HCT116 (cell line): ENCODE results near the gene SLC44A1. TPM values are rescaled to one million over a fixed set of nuclear protein-coding genes. Genes with fewer than 3 reads are reported as not detected.

Experiments used
- ATAC-seq: fragments of 200-7000 bp; cut with Tn5 transposase; 2 replicates; pipeline ENCODE4 v1.9.1; 2020; ENCODE audit warnings: mild to moderate bottlenecking, moderate library complexity
- BruUV-seq: library from RNA; stranded (reverse); fragments of 400-500 nt; replicated peaks from 2 replicates; lab custom pipeline; 2021; lab: Mats Ljungman, UMichigan
- CTCF ChIA-PET: fragments of 300-600 bp; sonication (Branson Sonifier 250); formaldehyde crosslinking; loops from one replicate; lab custom pipeline; 2021; ENCODE audit warnings: antibody characterized with exemption; lab: Charles Lee
- POLR2A ChIA-PET: fragments of 300-600, 350-600 bp; sonication (Branson Sonifier 250); formaldehyde crosslinking; loops from one replicate; lab custom pipeline; 2021; ENCODE audit warnings: antibody characterized with exemption; lab: Charles Lee
- RAD21 ChIA-PET, 2 experiments: fragments of 300-600 bp; sonication (Branson Sonifier 250); formaldehyde crosslinking; loops; one replicate each; lab custom pipeline; 2023; ENCODE audit warnings: low total read pairs in 2 of 2; ENCODE audit not compliant: uncharacterized antibody in 2 of 2, unreplicated experiment in 2 of 2, low non-redundant PET in 1 of 2; lab: Charles Lee
- DNase-seq: peaks from one replicate; pipeline ENCODE4 v3.0.0-alpha.2; 2010; ENCODE audit warnings: low read depth, low spot score
- H2AFZ ChIP-seq: fragments of 200-600 bp; shearing (Covaris generic), sonication (generic); 2 replicates; pipeline ENCODE4 v1.6.1; 2017; ENCODE audit warnings: low read depth, mixed run types, mixed read lengths, antibody characterized with exemption, low read length; ENCODE audit not compliant: poor library complexity, severe bottlenecking
- H3K27ac ChIP-seq: 2 replicates; pipeline ENCODE4 v1.5.1; 2012; ENCODE audit warnings: low read depth, low read length
- H3K27me3 ChIP-seq: fragments of 200-600 bp; sonication (generic); 2 replicates; pipeline ENCODE4 v1.6.1; 2016; ENCODE audit warnings: mixed run types, low read length, mixed read lengths; ENCODE audit not compliant: insufficient read depth
- H3K36me3 ChIP-seq, 2 experiments: fragments of 200-500 bp in 1 of 2; fragments of 200-600 bp in 1 of 2; sonication (Bioruptor generic) in 1 of 2; sonication (generic) in 1 of 2; 2 replicates each; pipeline versions ENCODE4 v1.5.1 to v1.6.1; 2014 to 2016; ENCODE audit warnings: low read length in 2 of 2, inconsistent platforms in 1 of 2, mixed read lengths in 1 of 2, mixed run types in 1 of 2; ENCODE audit not compliant: insufficient read depth in 2 of 2, control insufficient read depth in 1 of 2
- H3K4me1 ChIP-seq, 2 experiments: fragments of 200-600 bp in 1 of 2; sonication (generic) in 1 of 2; 2 replicates each; pipeline versions ENCODE4 v1.5.1 to v1.6.1; 2012 to 2017; ENCODE audit warnings: low read length in 2 of 2, inconsistent platforms in 1 of 2, mild to moderate bottlenecking in 1 of 2, mixed read lengths in 1 of 2, mixed run types in 1 of 2, moderate library complexity in 1 of 2; ENCODE audit not compliant: insufficient read depth in 2 of 2, control insufficient read depth in 1 of 2
- H3K4me2 ChIP-seq: fragments of 200-600 bp; sonication (generic); 2 replicates; pipeline ENCODE4 v1.6.1; 2017; ENCODE audit warnings: mixed run types, low read length, mixed read lengths
- H3K4me3 ChIP-seq, 2 experiments: fragments of 200-600 bp in 1 of 2; sonication (generic) in 1 of 2; replicated peaks in 1 of 2; 2 replicates each; pipeline ENCODE4 v1.5.1; 2011 to 2016; ENCODE audit warnings: low read length in 2 of 2, control low read depth in 1 of 2, low read depth in 1 of 2, mild to moderate bottlenecking in 1 of 2, mixed read lengths in 1 of 2, mixed run types in 1 of 2
- H3K79me2 ChIP-seq: fragments of 200-600 bp; sonication (generic); 2 replicates; pipeline ENCODE4 v1.6.1; 2017; ENCODE audit warnings: mild to moderate bottlenecking, mixed run types, low read length, moderate library complexity, mixed read lengths; ENCODE audit not compliant: insufficient read depth
- H3K9ac ChIP-seq: fragments of 200-600 bp; sonication (generic); 2 replicates; pipeline ENCODE4 v1.6.1; 2016; ENCODE audit warnings: low read length, mixed read lengths
- H3K9me2 ChIP-seq: fragments of 200-600 bp; sonication (generic), shearing (Covaris generic); 2 replicates; pipeline ENCODE4 v1.6.1; 2017; ENCODE audit warnings: mixed run types, mild to moderate bottlenecking, moderate library complexity; ENCODE audit not compliant: insufficient read depth
- H3K9me3 ChIP-seq, 2 experiments: fragments of 200-500 bp in 1 of 2; fragments of 200-600 bp in 1 of 2; sonication (Bioruptor generic) in 1 of 2; sonication (generic) in 1 of 2; 2 replicates each; pipeline ENCODE4 v1.6.1; 2014 to 2017; ENCODE audit warnings: low read length in 2 of 2, mixed read lengths in 2 of 2, inconsistent platforms in 1 of 2, low read depth in 1 of 2, mild to moderate bottlenecking in 1 of 2, mixed run types in 1 of 2, moderate library complexity in 1 of 2; ENCODE audit not compliant: control insufficient read depth in 1 of 2, insufficient read depth in 1 of 2
- H4K20me1 ChIP-seq: fragments of 200-600 bp; sonication (generic), shearing (Covaris generic); 2 replicates; pipeline ENCODE4 v1.6.1; 2017; ENCODE audit warnings: mixed run types, mild to moderate bottlenecking, moderate library complexity; ENCODE audit not compliant: insufficient read depth
- CBX3 ChIP-seq: IDR thresholded peaks from 2 replicates; pipeline ENCODE4 v1.6.1; 2012; ENCODE audit warnings: low read depth
- CTCF ChIP-seq, 3 experiments: fragments of 200-600 bp in 1 of 3; sonication (generic) in 1 of 3; IDR thresholded peaks in 2 of 3; conservative IDR thresholded peaks in 1 of 3; 2 replicates each; pipeline ENCODE4 v1.5.1; 2012 to 2017; ENCODE audit warnings: low read depth in 2 of 3, low read length in 2 of 3, antibody characterized with exemption in 1 of 3, borderline replicate concordance in 1 of 3, control low read depth in 1 of 3, mild to moderate bottlenecking in 1 of 3, mixed read lengths in 1 of 3, mixed run types in 1 of 3, moderate library complexity in 1 of 3; ENCODE audit not compliant: insufficient read depth in 1 of 3
- EZH2 ChIP-seq: fragments of 200-600 bp; sonication (generic); IDR thresholded peaks from 2 replicates; pipeline ENCODE4 v1.6.1; 2017; ENCODE audit warnings: antibody characterized with exemption, mixed run types
- FOSL1 ChIP-seq: IDR thresholded peaks from 2 replicates; pipeline ENCODE4 v1.6.1; 2012; ENCODE audit warnings: low read depth
- POLR2A ChIP-seq: IDR thresholded peaks from 2 replicates; pipeline ENCODE4 v1.7.0; 2011; ENCODE audit warnings: borderline replicate concordance; ENCODE audit not compliant: insufficient read depth, insufficient read length; ENCODE audit errors: extremely low read depth
- POLR2AphosphoS5 ChIP-seq: IDR thresholded peaks from 2 replicates; pipeline ENCODE4 v1.6.1; 2011; ENCODE audit warnings: mild to moderate bottlenecking, low read depth, low read length, moderate library complexity
- TCF7L2 ChIP-seq: IDR thresholded peaks from 2 replicates; pipeline ENCODE4 v1.7.0; 2011; ENCODE audit warnings: borderline replicate concordance, inconsistent platforms; ENCODE audit not compliant: insufficient read depth, insufficient read length; ENCODE audit errors: extremely low read depth
- YY1 ChIP-seq: IDR thresholded peaks from 2 replicates; pipeline ENCODE4 v1.6.1; 2011; ENCODE audit warnings: low read length, low read depth, moderate library complexity, mild to moderate bottlenecking; ENCODE audit not compliant: insufficient replicate concordance; ENCODE audit errors: extremely low read depth
- ZBTB33 ChIP-seq: IDR thresholded peaks from 2 replicates; pipeline ENCODE4 v1.6.1; 2011; ENCODE audit warnings: mild to moderate bottlenecking, low read length, moderate library complexity; ENCODE audit not compliant: insufficient replicate concordance; ENCODE audit errors: extremely low read depth
- intact Hi-C: fragments of 100-400 bp; cut with micrococcal nuclease; formaldehyde crosslinking; loops from 2 replicates; pipeline ENCODE4 v1.10.0; 2022
- total RNA-seq: library from RNA; stranded (reverse); gene quantifications from one replicate; pipeline ENCODE4 v1.2.1, GENCODE V29; 2021; ENCODE audit not compliant: unreplicated experiment
- TF ChIP-seq, protein P1 (sequence below): IDR thresholded peaks from 2 replicates; pipeline ENCODE4 v1.6.1; 2012
- TF ChIP-seq, protein P2 (sequence below): IDR thresholded peaks from 2 replicates; pipeline ENCODE4 v1.6.1; 2012

Gene SLC44A1
- total RNA-seq, 1 experiment from 2014 or later, result 44.1 TPM

GRCh38 chr9:105468875-105469274 lies 224.4 kb downstream of the SLC44A1 start:
- BruUV-seq, result no TSS peak
- no peak overlapping the region for H3K9ac ChIP-seq
- DNase-seq (no peak), ATAC-seq (no peak)
- no peaks in the 10 kb centered on the region for H3K27me3 ChIP-seq
- ChIA-PET POLR2A (no interaction called here), CTCF (no interaction called here), RAD21 (no interaction called here)
- H2AFZ ChIP-seq, result no peak overlapping the region
- H3K4me2 ChIP-seq, result no peak overlapping the region
- H3K27ac ChIP-seq, result no peak overlapping the region
- no peak for TF ChIP-seq TCF7L2
- H3K9me2 ChIP-seq, result no peaks in the 10 kb centered on the region
- no peaks in the 10 kb centered on the region for H4K20me1 ChIP-seq
- H3K4me1 ChIP-seq, result no peaks in the 10 kb centered on the region
- H3K9me3 ChIP-seq, result no peaks in the 10 kb centered on the region
- intact Hi-C loops, result no loop called here
- H3K79me2 ChIP-seq, result no peaks in the 10 kb centered on the region
- H3K36me3 ChIP-seq, result peaks cover 4 to 17% of the 10 kb centered on the region in 2 experiments; a peak in 2 of 4 replicates
- no peak overlapping the region for H3K4me3 ChIP-seq

DNA sequence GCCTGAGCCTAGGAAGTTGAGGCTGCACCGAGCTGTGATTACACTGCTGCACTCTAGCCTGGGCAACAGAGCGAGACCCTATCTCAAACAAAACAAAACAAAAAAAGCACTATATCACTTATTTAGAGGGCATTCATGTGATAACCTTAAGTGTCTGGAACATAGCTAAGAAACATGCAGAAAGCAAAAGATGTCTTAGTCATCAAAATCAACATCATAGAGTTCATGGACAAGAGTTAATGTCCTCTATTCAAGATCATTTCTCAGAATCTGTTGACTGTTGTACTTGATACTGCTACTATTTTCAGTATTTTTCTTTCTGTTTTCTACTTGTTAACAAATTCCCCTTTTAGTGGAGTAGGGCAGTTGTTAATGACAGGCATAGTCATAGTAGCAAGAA lies 228.8 kb downstream of the SLC44A1 start:
- H3K27me3 ChIP-seq, result no peaks in the 10 kb centered on the region
- peaks cover 3 to 4% of the 10 kb centered on the region in 2 experiments; a peak in 2 of 4 replicates for H3K36me3 ChIP-seq
- no peak overlapping the region for H3K4me3 ChIP-seq
- no TSS peak for BruUV-seq
- H2AFZ ChIP-seq, result no peak overlapping the region
- RAD21 ChIA-PET, result no interaction called here
- CTCF ChIA-PET, result no interaction called here
- no peak overlapping the region for H3K9ac ChIP-seq
- ATAC-seq (no peak), DNase-seq (no peak)
- no peaks in the 10 kb centered on the region for H3K79me2 ChIP-seq
- no peaks in the 10 kb centered on the region for H3K9me2 ChIP-seq
- no peak overlapping the region for H3K4me2 ChIP-seq
- intact Hi-C loops, result no loop called here
- H3K27ac ChIP-seq, result no peak overlapping the region
- POLR2A ChIA-PET, result interaction anchor here (0.6 kb wide), 1 partner anchor 23 kb away, joined by 3 read pairs; no protein-coding TSS in a partner anchor
- H4K20me1 ChIP-seq, result no peaks in the 10 kb centered on the region
- no peaks in the 10 kb centered on the region for H3K9me3 ChIP-seq
- no peaks in the 10 kb centered on the region for H3K4me1 ChIP-seq
- TF ChIP-seq, protein P1, sequence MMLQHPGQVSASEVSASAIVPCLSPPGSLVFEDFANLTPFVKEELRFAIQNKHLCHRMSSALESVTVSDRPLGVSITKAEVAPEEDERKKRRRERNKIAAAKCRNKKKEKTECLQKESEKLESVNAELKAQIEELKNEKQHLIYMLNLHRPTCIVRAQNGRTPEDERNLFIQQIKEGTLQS, result no peak
- TF ChIP-seq YY1 (no peak), EZH2 (no peak), POLR2A (no peak), FOSL1 (no peak), CTCF (IDR thresholded peaks at IDR 0.05 in 2 of 3, conservative IDR thresholded peaks at IDR 0.05 in 1 of 3; ENCODE audit: borderline replicate concordance in 1 of 3, insufficient read depth in 1 of 3, low read depth in 2 of 3, low read length in 2 of 3) (no peak), ZBTB33 (no peak), CBX3 (no peak), POLR2AphosphoS5 (no peak)
- TF ChIP-seq, protein P2, sequence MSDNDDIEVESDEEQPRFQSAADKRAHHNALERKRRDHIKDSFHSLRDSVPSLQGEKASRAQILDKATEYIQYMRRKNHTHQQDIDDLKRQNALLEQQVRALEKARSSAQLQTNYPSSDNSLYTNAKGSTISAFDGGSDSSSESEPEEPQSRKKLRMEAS, result no peak
